GM12878 (cell line): ENCODE measurements around the gene SUSD1. TPM values are rescaled to one million over a fixed set of nuclear protein-coding genes. Genes with fewer than 3 reads are reported as not detected.

ENCODE experiments used
- ATAC-seq: fragments of 200-7000 bp; cut with Tn5 transposase; 3 replicates; pipeline ENCODE4 v1.9.1; 2020; ENCODE audit warnings: mild to moderate bottlenecking, moderate library complexity
- BruUV-seq: library from RNA; stranded (reverse); fragments of 400-500 nt; replicated peaks from 2 replicates; lab custom pipeline; 2021; lab: Mats Ljungman, UMichigan
- CTCF ChIA-PET: fragments of 300-600 bp; sonication (Branson Sonifier 250); formaldehyde crosslinking; extraction: SDS; loops from one replicate; lab custom pipeline; 2021; ENCODE audit warnings: inconsistent platforms; lab: Yijun Ruan, JAX
- POLR2A ChIA-PET: fragments of 350-600 bp; formaldehyde crosslinking; extraction: SDS; loops from one replicate; lab custom pipeline; 2021; ENCODE audit warnings: inconsistent platforms; lab: Charles Lee
- RAD21 ChIA-PET: fragments of 300-600 bp; sonication (Branson Sonifier 250); formaldehyde crosslinking; loops from one replicate; lab custom pipeline; 2023; ENCODE audit warnings: antibody characterized with exemption; ENCODE audit not compliant: unreplicated experiment; lab: Charles Lee
- SMC1A ChIA-PET: fragments of 300-600 bp; sonication (Branson Sonifier 250); formaldehyde crosslinking; loops from one replicate; lab custom pipeline; 2023; ENCODE audit not compliant: unreplicated experiment, uncharacterized antibody; lab: Charles Lee
- DNase-seq: peaks from one replicate; pipeline ENCODE4 v3.0.0-alpha.2; 2011; ENCODE audit warnings: low read depth, low spot score
- FAIRE-seq: peaks from 3 replicates; lab custom pipeline; 2011; peaks lifted over from hg19 to GRCh38; lab: Jason Lieb, UNC
- H2AFZ ChIP-seq: 2 replicates; pipeline ENCODE4 v1.6.0; 2011; ENCODE audit warnings: low read depth, low read length, control low read depth; ENCODE audit not compliant: control insufficient read depth
- H3K27ac ChIP-seq: 2 replicates; pipeline ENCODE4 v1.5.1; 2011; ENCODE audit warnings: control low read depth; ENCODE audit not compliant: control insufficient read depth, insufficient read depth
- H3K27me3 ChIP-seq, 2 experiments: replicated peaks in 1 of 2; 2 replicates each; pipeline versions ENCODE4 v1.6.0 to v1.6.1; 2011; ENCODE audit warnings: low read length in 1 of 2; ENCODE audit not compliant: control insufficient read depth in 2 of 2, insufficient read depth in 2 of 2
- H3K36me3 ChIP-seq, 2 experiments: 2 replicates each; pipeline ENCODE4 v1.5.1; 2011; ENCODE audit warnings: low read length in 1 of 2; ENCODE audit not compliant: control insufficient read depth in 2 of 2, insufficient read depth in 2 of 2
- H3K4me1 ChIP-seq: 2 replicates; pipeline ENCODE4 v1.6.1; 2011; ENCODE audit warnings: mild to moderate bottlenecking, low read length, moderate library complexity, mixed read lengths; ENCODE audit not compliant: control insufficient read depth, insufficient read depth
- H3K4me2 ChIP-seq: 2 replicates; pipeline ENCODE4 v1.6.0; 2011; ENCODE audit warnings: control low read depth; ENCODE audit not compliant: control insufficient read depth, insufficient read depth
- H3K4me3 ChIP-seq: fragments of 200-600 bp; sonication (generic); 2 replicates; pipeline ENCODE4 v1.5.1; 2016
- H3K79me2 ChIP-seq: 2 replicates; pipeline ENCODE4 v1.6.0; 2011; ENCODE audit warnings: low read length; ENCODE audit not compliant: control insufficient read depth, insufficient read depth
- H3K9ac ChIP-seq: 2 replicates; pipeline ENCODE4 v1.8.0; 2011; ENCODE audit warnings: low read length, control low read depth, mixed read lengths; ENCODE audit not compliant: control insufficient read depth, insufficient read depth
- H3K9me3 ChIP-seq: replicated peaks from 3 replicates; pipeline ENCODE4 v1.5.1; 2011; ENCODE audit warnings: mild to moderate bottlenecking, low read length; ENCODE audit not compliant: control insufficient read depth, insufficient read depth
- H4K20me1 ChIP-seq: 2 replicates; pipeline ENCODE4 v1.6.0; 2011; ENCODE audit not compliant: control insufficient read depth, insufficient read depth
- ATF2 ChIP-seq: IDR thresholded peaks from 2 replicates; pipeline ENCODE4 v1.6.1; 2012; ENCODE audit warnings: low read length, inconsistent platforms
- E2F8 ChIP-seq: fragments of 450-650 bp; IDR thresholded peaks from 2 replicates; pipeline ENCODE4 v1.6.1; 2018; ENCODE audit warnings: mild to moderate bottlenecking, low read depth, moderate library complexity; ENCODE audit not compliant: partially characterized antibody
- LARP7 ChIP-seq: fragments of 450-650 bp; IDR thresholded peaks from 2 replicates; pipeline ENCODE4 v1.6.1; 2017; ENCODE audit warnings: mild to moderate bottlenecking
- POLR2AphosphoS2 ChIP-seq: IDR thresholded peaks from 2 replicates; pipeline ENCODE4 v1.6.1; 2011; ENCODE audit warnings: low read depth, mild to moderate bottlenecking, low read length, improper control_type of control experiment, moderate library complexity
- RB1 ChIP-seq: fragments of 450-650 bp; formaldehyde crosslinking; IDR thresholded peaks from 2 replicates; pipeline ENCODE4 v1.6.1; 2017; ENCODE audit warnings: mild to moderate bottlenecking, borderline replicate concordance
- SIN3A ChIP-seq: IDR thresholded peaks from 2 replicates; pipeline ENCODE4 v1.6.1; 2012; ENCODE audit warnings: low read depth, low read length, improper control_type of control experiment
- TCF7 ChIP-seq: IDR thresholded peaks from 2 replicates; pipeline ENCODE4 v1.6.1; 2014; ENCODE audit warnings: antibody characterized with exemption, borderline replicate concordance
- WGBS: methylation state at CpG from one replicate; pipeline ENCODE4 v1.1.6; 2016; ENCODE audit warnings: low lambda C conversion rate; ENCODE audit not compliant: insufficient replicate concordance, insufficient coverage; ENCODE audit errors: missing lambda C conversion rate; 5-methylcytosine and 5-hydroxymethylcytosine counted together
- in situ Hi-C: fragments of 300-500 bp; cut with MboI; formaldehyde crosslinking; loops from 9 replicates; pipeline ENCODE4 v1.14.3; 2018; ENCODE audit warnings: mixed read lengths
- intact Hi-C: fragments of 100-400 bp; cut with micrococcal nuclease; formaldehyde crosslinking; loops from one replicate; pipeline ENCODE4 v1.14.2; 2022; ENCODE audit not compliant: unreplicated experiment
- polyA plus RNA-seq, 11 experiments: library from polyadenylated mRNA; depleted of rRNA in 4 of 11; unstranded in 6 of 11; stranded (reverse) in 5 of 11; fragments of >200 nt; fragmentation: Nextera tagmentation in 4 of 11; fragmentation: Illumina TruSeq in 1 of 11; extraction: Ambion mirVana in 4 of 11; extraction: Trizol in 1 of 11; gene quantifications; 1 replicate in 1 of 11; 2 replicates in 10 of 11; pipeline versions ENCODE4 v1.2.1 to v1.2.3, GENCODE V29; 2011 to 2016; ENCODE audit warnings: inconsistent platforms in 2 of 11, missing spikeins in 2 of 11, low read depth in 1 of 11
- total RNA-seq, 4 experiments: library from RNA; depleted of rRNA in 3 of 4; stranded (reverse); fragments of >200 nt in 3 of 4; fragmentation: Illumina TruSeq in 1 of 4; extraction: Trizol in 1 of 4; gene quantifications; 2 replicates each; pipeline versions ENCODE4 v1.2.1 to v1.2.3, GENCODE V29; 2013 to 2021

Gene SUSD1
- total and polyA plus RNA-seq, 10 of the 15 experiments (the other 5 are each of a cell fraction or from before 2014, with no cell fraction given) = 6.7 to 20.8 (median 13.2) TPM

DNA sequence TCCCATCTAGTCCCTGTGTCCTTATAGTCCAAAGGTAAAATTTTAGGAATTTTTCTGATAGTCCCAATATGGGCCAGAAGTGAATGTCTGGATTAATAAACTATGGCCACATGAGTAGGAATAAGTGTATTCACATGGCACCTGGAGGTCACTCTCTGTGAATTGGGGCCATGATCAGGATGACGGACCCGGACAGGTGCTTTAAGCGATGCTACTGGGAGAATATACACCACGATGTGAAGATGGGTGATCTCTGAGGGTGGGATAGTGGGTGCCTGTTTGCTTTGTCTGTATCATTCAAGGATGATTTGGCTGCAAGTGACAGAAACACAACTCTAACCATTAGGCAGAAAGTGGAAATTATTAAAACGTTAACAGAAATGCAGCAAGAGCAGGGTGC is 177.3 kb downstream of the SUSD1 start:
- TF ChIP-seq SIN3A (no peak), LARP7 (no peak), ATF2 (no peak), TCF7 (no peak), RB1 (no peak), E2F8 (no peak), POLR2AphosphoS2 (no peak)
- TF ChIP-seq, all 136 proteins: peak for 0
- no peak overlapping the region for H3K4me2 ChIP-seq
- no peaks in the 10 kb centered on the region for H4K20me1 ChIP-seq
- FAIRE-seq (no peak), DNase-seq (no peak), ATAC-seq (no peak)
- H3K4me1 ChIP-seq = peaks cover 29% of the 10 kb centered on the region
- no TSS peak for BruUV-seq
- H3K4me3 ChIP-seq = no peak overlapping the region
- H3K27ac ChIP-seq = no peak overlapping the region
- no peaks in the 10 kb centered on the region for H3K27me3 ChIP-seq
- ChIA-PET CTCF (no interaction called here), RAD21 (no interaction called here), SMC1A (interaction anchor here (0.8 kb wide), 1 partner anchor 11 kb away, joined by 3 read pairs; no protein-coding TSS in a partner anchor), POLR2A (no interaction called here)
- in situ Hi-C loops (no loop called here), intact Hi-C loops (no loop called here)
- H3K9me3 ChIP-seq = no peaks in the 10 kb centered on the region
- no peaks in the 10 kb centered on the region for H3K36me3 ChIP-seq
- WGBS = 97% methylated on average over 5 of the region's 5 CpGs
- H3K79me2 ChIP-seq = no peaks in the 10 kb centered on the region
- H2AFZ ChIP-seq = no peak overlapping the region
- no peak overlapping the region for H3K9ac ChIP-seq
